Muscle of back (tissue), 13 donors: ENCODE results near the gene GLRX5. TPM values are rescaled to one million over a fixed set of nuclear protein-coding genes. Genes with fewer than 3 reads are reported as not detected.

Experiments
- DNase-seq, 3 donors: peaks; one replicate each; pipeline versions ENCODE4 v3.0.0 to v3.0.0-alpha.2; 2013
- long read RNA-seq, 9 donors: transcript quantifications; one replicate each; lab custom pipeline, GENCODE V29; 2026
- polyA plus RNA-seq, 10 donors: library from polyadenylated mRNA; unstranded; fragments of 120-200 nt; gene quantifications; one replicate each; pipeline ENCODE4 v1.2.1, GENCODE V29; 2013; ENCODE audit not compliant: insufficient read length in 10 of 10

The GLRX5 gene
- polyA plus RNA-seq = 10 to 100 TPM; 38.3 to 61.1 (median 49.9) TPM
- long read RNA-seq, donor 1, transcript GLRX5-201 (2 exons, 1,564 nt) = major isoform, 33 of 78 reads
- long read RNA-seq, donor 1, partial matches to known transcripts = 45 of 78 reads
- long read RNA-seq, donor 1, other reads (novel, unspliced or antisense) = 0 of 78 reads
- long read RNA-seq, donor 2, transcript GLRX5-201 (2 exons, 1,564 nt) = major isoform, 37 of 37 reads
- long read RNA-seq, donor 2, partial matches to known transcripts = 0 of 37 reads
- long read RNA-seq, donor 2, other reads (novel, unspliced or antisense) = 0 of 37 reads
- long read RNA-seq, donor 3 = 0 reads
- long read RNA-seq, donor 4, transcript GLRX5-201 (2 exons, 1,564 nt) = major isoform, 48 of 48 reads
- long read RNA-seq, donor 4, partial matches to known transcripts = 0 of 48 reads
- long read RNA-seq, donor 4, other reads (novel, unspliced or antisense) = 0 of 48 reads
- long read RNA-seq, donor 5, transcript GLRX5-201 (2 exons, 1,564 nt) = major isoform, 60 of 65 reads
- long read RNA-seq, donor 5, partial matches to known transcripts = 0 of 65 reads
- long read RNA-seq, donor 5, other reads (novel, unspliced or antisense) = 5 of 65 reads
- long read RNA-seq, donor 6, transcript GLRX5-201 (2 exons, 1,564 nt) = major isoform, 44 of 44 reads
- long read RNA-seq, donor 6, partial matches to known transcripts = 0 of 44 reads
- long read RNA-seq, donor 6, other reads (novel, unspliced or antisense) = 0 of 44 reads
- long read RNA-seq, donor 7, transcript GLRX5-201 (2 exons, 1,564 nt) = major isoform, 48 of 48 reads
- long read RNA-seq, donor 7, partial matches to known transcripts = 0 of 48 reads
- long read RNA-seq, donor 7, other reads (novel, unspliced or antisense) = 0 of 48 reads
- long read RNA-seq, donor 8, transcript GLRX5-201 (2 exons, 1,564 nt) = major isoform, 30 of 81 reads
- long read RNA-seq, donor 8, partial matches to known transcripts = 39 of 81 reads
- long read RNA-seq, donor 8, other reads (novel, unspliced or antisense) = 12 of 81 reads
- long read RNA-seq, donor 9, transcript GLRX5-201 (2 exons, 1,564 nt) = major isoform, 8 of 8 reads
- long read RNA-seq, donor 9, partial matches to known transcripts = 0 of 8 reads
- long read RNA-seq, donor 9, other reads (novel, unspliced or antisense) = 0 of 8 reads

GRCh38 chr14:95534299-95535225, at the start of gene GLRX5:
Gene GLRX5 (plus strand): TSS chr14:95535050. CDS start chr14:95535090, 40 bp downstream.
- peak; percentile 100 for DNase-seq

- no peak for DNase-seq
Observed at GRCh38 chr14:95485222-95485819, 49.5 kb upstream of the GLRX5 start.

GRCh38 chr14:95486875-95487668, 47.8 kb upstream of the GLRX5 start:
- DNase-seq = no peak

GRCh38 chr14:95487669-95488084, 47.2 kb upstream of the GLRX5 start:
- DNase-seq = no peak

GRCh38 chr14:95488376-95489213, 46.3 kb upstream of the GLRX5 start:
- no peak for DNase-seq

- DNase-seq = no peak
Observed at GRCh38 chr14:95489214-95490137, 45.4 kb upstream of the GLRX5 start.

GRCh38 chr14:95490138-95490509, 44.7 kb upstream of the GLRX5 start:
- DNase-seq = no peak

GRCh38 chr14:95490727-95491451, 44.0 kb upstream of the GLRX5 start:
- DNase-seq = no peak

GRCh38 chr14:95491936-95492608, 42.8 kb upstream of the GLRX5 start:
- DNase-seq = no peak

GRCh38 chr14:95493503-95493902, 41.3 kb upstream of the GLRX5 start:
- DNase-seq = no peak

GRCh38 chr14:95493976-95494375, 40.9 kb upstream of the GLRX5 start:
- DNase-seq = no peak

- DNase-seq = no peak
Observed at GRCh38 chr14:95494456-95494855, 40.4 kb upstream of the GLRX5 start.

GRCh38 chr14:95495076-95495475, 39.8 kb upstream of the GLRX5 start:
- DNase-seq = no peak

GRCh38 chr14:95495538-95496025, 39.3 kb upstream of the GLRX5 start:
- no peak for DNase-seq

GRCh38 chr14:95496111-95496681, 38.7 kb upstream of the GLRX5 start:
- no peak for DNase-seq
